Measurements from ENCODE around the gene E2F3. TPM values are rescaled to one million over a fixed set of nuclear protein-coding genes. Genes with fewer than 3 reads are reported as not detected.

E2F3 gene
- total RNA-seq, 1 donor from 2014 or later = 16.8 TPM

- H3K9me3 Mint-ChIP-seq (ENCODE audit: low read depth) = no peaks in the 10 kb centered on the region
- H3K36me3 Mint-ChIP-seq (ENCODE audit: low read depth) = peaks cover 21% of the 10 kb centered on the region
- no peak for TF ChIP-seq CTCF (IDR thresholded peaks at IDR 0.05)
- H3K4me3 Mint-ChIP-seq (ENCODE audit: unreplicated experiment) = no peak overlapping the region
- DNase-seq (ENCODE audit: low spot score) = no peak
- no peak overlapping the region for H3K27ac Mint-ChIP-seq (ENCODE audit: unreplicated experiment)
- H3K4me1 Mint-ChIP-seq (ENCODE audit: low read depth) = no peaks in the 10 kb centered on the region
- no peaks in the 10 kb centered on the region for H3K27me3 Mint-ChIP-seq (ENCODE audit: low read depth)
These were observed 79.6 kb downstream of the E2F3 start for GRCh38 chr6:20481281-20481680.

DNA sequence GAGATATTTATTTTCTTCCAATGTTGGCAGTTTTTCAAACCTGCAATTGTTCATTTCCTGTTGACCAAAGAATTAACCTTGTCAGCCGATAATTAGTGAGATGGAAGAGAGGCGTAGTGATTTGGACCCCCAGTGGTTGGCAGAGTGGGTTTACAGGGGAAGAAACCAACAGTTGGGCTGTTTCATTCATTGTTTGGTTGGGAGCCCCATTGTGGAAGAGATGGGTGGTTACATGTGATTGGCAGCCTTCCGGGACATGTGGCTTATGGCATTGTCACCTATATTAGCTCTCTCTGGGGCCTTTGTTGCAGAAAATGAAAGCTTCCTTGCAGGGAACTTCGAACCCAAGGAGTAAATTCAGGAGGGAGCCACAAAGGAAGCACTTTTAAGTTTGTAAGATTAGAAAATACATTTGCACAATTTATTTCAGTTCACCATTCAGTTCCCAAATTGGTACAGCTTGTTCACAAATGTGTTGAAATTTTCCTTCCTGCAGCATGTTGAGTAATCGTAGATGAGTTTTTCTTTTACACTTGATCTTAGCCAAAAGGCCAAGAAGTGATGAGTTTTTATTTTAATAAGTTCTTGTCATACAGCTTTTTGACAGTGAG, 82.3 kb downstream of the E2F3 start:
- no peak for TF ChIP-seq CTCF (IDR thresholded peaks at IDR 0.05)
- no peak overlapping the region for H3K27ac Mint-ChIP-seq (ENCODE audit: unreplicated experiment)
- no peaks in the 10 kb centered on the region for H3K4me1 Mint-ChIP-seq (ENCODE audit: low read depth)
- H3K36me3 Mint-ChIP-seq (ENCODE audit: low read depth) = peaks cover 32% of the 10 kb centered on the region
- no peaks in the 10 kb centered on the region for H3K27me3 Mint-ChIP-seq (ENCODE audit: low read depth)
- no peak for DNase-seq (ENCODE audit: low spot score)
- no peaks in the 10 kb centered on the region for H3K9me3 Mint-ChIP-seq (ENCODE audit: low read depth)
- no peak overlapping the region for H3K4me3 Mint-ChIP-seq (ENCODE audit: unreplicated experiment)

- Mint-ChIP-seq H3K9me3 (ENCODE audit: low read depth) (no peaks in the 10 kb centered on the region), H3K4me3 (ENCODE audit: unreplicated experiment) (no peak overlapping the region), H3K4me1 (ENCODE audit: low read depth) (no peaks in the 10 kb centered on the region), H3K27me3 (ENCODE audit: low read depth) (no peaks in the 10 kb centered on the region), H3K36me3 (ENCODE audit: low read depth) (peaks cover 38% of the 10 kb centered on the region), H3K27ac (ENCODE audit: unreplicated experiment) (no peak overlapping the region)
- DNase-seq (ENCODE audit: low spot score) = no peak
- no peak for TF ChIP-seq CTCF (IDR thresholded peaks at IDR 0.05)
These were observed 85.0 kb downstream of the E2F3 start for GRCh38 chr6:20486641-20487040.

- no peak for DNase-seq (ENCODE audit: low spot score)
These were observed 86.1 kb downstream of the E2F3 start for GRCh38 chr6:20487669-20488375.

GRCh38 chr6:20490591-20490990, 88.9 kb downstream of the E2F3 start:
- Mint-ChIP-seq H3K27ac (ENCODE audit: unreplicated experiment) (no peak overlapping the region), H3K27me3 (ENCODE audit: low read depth) (no peaks in the 10 kb centered on the region), H3K4me1 (ENCODE audit: low read depth) (no peaks in the 10 kb centered on the region), H3K4me3 (ENCODE audit: unreplicated experiment) (no peak overlapping the region), H3K36me3 (ENCODE audit: low read depth) (peaks cover 30% of the 10 kb centered on the region), H3K9me3 (ENCODE audit: low read depth) (no peaks in the 10 kb centered on the region)
- no peak for TF ChIP-seq CTCF (IDR thresholded peaks at IDR 0.05)
- DNase-seq (ENCODE audit: low spot score) = no peak

More at GRCh38 chr6:20487669-20488375, 86.1 kb downstream of the E2F3 start:
- Mint-ChIP-seq H3K27me3 (ENCODE audit: low read depth) (no peaks in the 10 kb centered on the region), H3K27ac (ENCODE audit: unreplicated experiment) (no peak overlapping the region), H3K4me3 (ENCODE audit: unreplicated experiment) (no peak overlapping the region), H3K4me1 (ENCODE audit: low read depth) (no peaks in the 10 kb centered on the region), H3K36me3 (ENCODE audit: low read depth) (peaks cover 38% of the 10 kb centered on the region), H3K9me3 (ENCODE audit: low read depth) (no peaks in the 10 kb centered on the region)
- TF ChIP-seq CTCF (IDR thresholded peaks at IDR 0.05) = no peak

Data from chondrocyte (in vitro differentiated cells).